ENCODE data around the gene STX10.

The STX10 gene

DNA sequence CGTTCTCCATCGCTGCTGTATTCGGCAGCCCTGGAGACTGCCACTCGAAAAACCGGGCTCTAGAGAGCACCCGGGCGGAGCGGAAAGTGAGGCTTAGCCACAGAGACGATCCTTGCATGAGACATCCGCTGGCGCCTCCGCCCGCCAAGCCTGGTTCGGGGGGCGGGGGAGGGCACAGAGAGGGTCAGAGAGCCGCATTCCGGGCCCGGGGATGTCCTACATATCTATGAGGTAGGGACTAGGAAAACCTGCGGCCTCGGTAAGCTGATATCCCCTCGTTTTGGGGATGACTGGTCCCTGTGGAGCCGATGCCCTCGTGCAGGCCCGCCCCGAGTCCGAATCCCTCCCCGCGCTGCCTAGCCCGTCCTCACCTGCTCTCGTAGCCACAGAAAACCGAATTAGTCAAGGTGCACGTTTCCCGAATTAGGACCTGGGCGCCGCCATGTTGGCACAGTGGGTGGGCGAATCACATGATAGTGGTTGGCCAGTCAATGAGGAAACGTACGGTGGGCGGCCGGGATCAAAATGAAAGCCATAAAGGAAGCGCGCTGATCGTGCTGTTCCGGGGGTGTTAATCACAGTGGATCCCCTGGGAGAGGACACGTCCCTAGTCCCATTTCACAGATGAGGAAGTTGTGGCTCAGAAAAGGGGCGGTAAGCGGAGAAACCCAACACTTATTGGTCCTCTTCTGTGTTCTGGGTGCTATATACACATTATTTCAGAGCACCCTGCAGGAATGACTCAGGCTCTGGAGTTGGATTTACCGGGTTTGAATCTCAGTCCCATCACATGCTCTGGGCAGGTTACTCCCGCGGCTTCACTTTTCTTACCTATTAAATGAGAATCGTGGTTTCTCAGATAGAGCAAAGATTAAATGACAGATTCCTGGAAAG lies 33.6 kb downstream of the STX10 start, which contains the start of gene TRMT1:
Gene TRMT1, minus strand, starts transcription at position 459 of the 894 bp plus-strand sequence. Its CDS starts 341 bp downstream, at position 118.
- H3K27me3 ChIP-seq (replicated peaks; ENCODE audit: control insufficient read depth, insufficient read depth, low read length): no peaks in the 10 kb centered on the region
- H3K9ac ChIP-seq (ENCODE audit: low read length): peak within 1 kb of the TSS; percentile 93
- H3K36me3 ChIP-seq (ENCODE audit: control insufficient read depth, insufficient read depth, low read length, severe bottlenecking): peaks cover 11% of the 10 kb centered on the region
- peak within 1 kb of the TSS; percentile 94 for H3K4me3 ChIP-seq (ENCODE audit: low read length)
- DNase-seq (ENCODE audit: low read depth): peak; percentile 95
- H3K4me1 ChIP-seq (ENCODE audit: control insufficient read depth, insufficient read depth, low read length): peaks cover 43% of the 10 kb centered on the region
- no peaks in the 10 kb centered on the region for H3K9me3 ChIP-seq (ENCODE audit: control insufficient read depth, low read length)

DNA sequence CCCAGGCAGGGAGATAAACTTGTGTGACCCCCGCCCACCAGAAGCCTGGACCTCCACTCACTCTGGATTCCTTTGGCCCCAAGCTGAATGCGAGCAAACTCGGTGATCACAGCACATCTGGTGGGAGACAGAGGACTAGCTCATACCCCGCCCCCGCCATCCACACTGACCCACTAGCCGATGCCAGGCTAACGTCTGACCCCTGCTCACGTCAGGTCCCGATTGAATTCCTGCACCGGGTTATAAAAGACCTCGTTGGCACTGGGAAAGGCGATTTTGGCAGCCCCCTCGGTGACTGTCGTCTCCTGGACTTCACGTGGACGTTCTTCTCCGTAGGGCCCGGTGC lies 34.3 kb downstream of the STX10 start:
- Histone ChIP-seq H3K4me1 (ENCODE audit: control insufficient read depth, insufficient read depth, low read length) (peaks cover 37% of the 10 kb centered on the region), H3K27me3 (replicated peaks; ENCODE audit: control insufficient read depth, insufficient read depth, low read length) (no peaks in the 10 kb centered on the region), H3K9ac (ENCODE audit: low read length) (peak overlapping the region; percentile 93), H3K36me3 (ENCODE audit: control insufficient read depth, insufficient read depth, low read length, severe bottlenecking) (peaks cover 11% of the 10 kb centered on the region), H3K9me3 (ENCODE audit: control insufficient read depth, low read length) (no peaks in the 10 kb centered on the region), H3K4me3 (ENCODE audit: low read length) (peak overlapping the region; percentile 94)
- no peak for DNase-seq (ENCODE audit: low read depth)

DNA sequence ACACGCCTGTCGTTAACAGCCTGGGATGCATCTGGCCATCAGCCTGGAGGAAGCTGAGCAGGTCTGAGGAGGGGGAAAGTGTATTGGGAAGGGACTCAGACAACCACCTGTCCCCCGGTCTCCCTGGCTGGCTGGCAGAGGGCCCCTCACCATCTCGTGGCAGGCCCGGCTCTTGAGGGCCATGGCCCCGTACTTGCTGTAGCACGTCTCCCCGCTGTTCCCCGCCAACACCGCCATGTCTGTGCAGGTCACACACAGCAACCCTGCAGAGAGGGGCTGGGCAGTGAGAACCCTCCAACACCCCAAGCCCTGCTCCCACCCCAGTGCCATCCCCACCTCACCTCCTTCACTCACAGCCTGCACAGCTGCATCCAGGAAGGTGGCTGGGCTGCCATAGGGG lies 37.6 kb downstream of the STX10 start:
- peaks cover 22% of the 10 kb centered on the region for H3K36me3 ChIP-seq (ENCODE audit: control insufficient read depth, insufficient read depth, low read length, severe bottlenecking)
- no peaks in the 10 kb centered on the region for H3K27me3 ChIP-seq (replicated peaks; ENCODE audit: control insufficient read depth, insufficient read depth, low read length)
- no peak overlapping the region for H3K9ac ChIP-seq (ENCODE audit: low read length)
- peaks cover 14% of the 10 kb centered on the region for H3K4me1 ChIP-seq (ENCODE audit: control insufficient read depth, insufficient read depth, low read length)
- DNase-seq (ENCODE audit: low read depth): no peak
- H3K9me3 ChIP-seq (ENCODE audit: control insufficient read depth, low read length): no peaks in the 10 kb centered on the region
- no peak overlapping the region for H3K4me3 ChIP-seq (ENCODE audit: low read length)

DNA sequence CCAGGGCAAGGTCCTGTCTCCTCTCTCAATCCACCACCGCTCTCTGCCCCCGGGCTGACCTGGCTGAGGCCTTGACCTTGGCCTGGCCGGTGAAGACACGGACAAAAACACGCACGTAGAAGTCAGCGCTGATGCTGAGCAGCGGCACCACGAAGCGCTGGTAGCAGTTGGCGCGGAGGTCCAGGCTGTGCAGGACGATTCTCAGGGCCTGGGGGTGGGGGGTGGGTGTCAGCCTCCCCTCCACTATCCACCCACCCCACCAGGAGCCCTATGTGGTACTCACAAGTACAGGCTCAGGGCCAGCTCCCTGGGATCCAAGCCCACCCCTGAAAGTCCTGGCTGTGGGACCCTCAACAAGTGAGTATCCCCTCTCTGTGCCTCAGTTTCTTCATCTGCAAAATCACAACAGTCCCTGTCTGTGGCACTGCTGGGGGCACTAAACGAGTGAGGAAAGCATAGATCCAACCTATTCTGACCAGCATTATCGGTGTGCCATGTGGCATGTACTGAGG lies 40.0 kb downstream of the STX10 start:
- Histone ChIP-seq H3K4me3 (ENCODE audit: low read length) (no peak overlapping the region), H3K27me3 (replicated peaks; ENCODE audit: control insufficient read depth, insufficient read depth, low read length) (no peaks in the 10 kb centered on the region), H3K36me3 (ENCODE audit: control insufficient read depth, insufficient read depth, low read length, severe bottlenecking) (peaks cover 26% of the 10 kb centered on the region), H3K9ac (ENCODE audit: low read length) (no peak overlapping the region), H3K9me3 (ENCODE audit: control insufficient read depth, low read length) (no peaks in the 10 kb centered on the region), H3K4me1 (ENCODE audit: control insufficient read depth, insufficient read depth, low read length) (no peaks in the 10 kb centered on the region)
- DNase-seq (ENCODE audit: low read depth): no peak

DNA sequence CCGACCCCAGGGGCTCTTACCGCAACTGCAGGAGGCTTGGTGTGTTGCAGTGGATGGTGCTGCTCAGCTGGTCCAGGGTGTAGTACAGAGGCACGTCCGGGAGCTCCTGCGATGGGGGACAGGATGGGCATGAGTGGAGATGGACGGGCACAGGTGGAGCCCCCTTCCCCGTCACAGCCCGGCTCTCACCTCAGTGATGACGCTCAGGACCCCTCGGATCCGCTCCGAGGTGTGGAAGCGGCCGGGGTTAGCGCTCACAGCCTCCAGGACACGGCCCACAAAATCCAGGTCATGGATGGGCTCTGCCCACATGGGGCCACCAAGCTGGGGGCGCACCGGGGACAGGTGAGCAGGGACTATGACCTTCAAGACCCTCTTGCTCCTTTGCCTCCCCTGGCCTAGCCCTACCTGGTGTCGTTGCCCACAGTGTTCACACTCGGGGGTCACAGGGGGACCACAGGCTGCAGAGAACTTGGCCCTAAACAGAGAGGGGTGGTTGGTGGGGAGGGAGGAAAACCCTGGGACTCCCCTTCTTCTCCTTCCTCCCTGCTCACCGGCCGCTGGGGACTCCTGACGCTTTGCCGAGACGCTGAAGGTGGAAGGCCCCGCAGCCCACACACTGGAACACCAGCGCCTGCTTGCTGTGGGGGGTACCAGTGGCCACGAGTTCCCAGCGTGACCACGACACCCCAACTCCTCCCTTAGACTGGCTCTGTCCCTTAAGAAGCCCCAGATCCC lies 40.6 kb downstream of the STX10 start:
- H3K9ac ChIP-seq (ENCODE audit: low read length): no peak overlapping the region
- DNase-seq (ENCODE audit: low read depth): no peak
- no peaks in the 10 kb centered on the region for H3K27me3 ChIP-seq (replicated peaks; ENCODE audit: control insufficient read depth, insufficient read depth, low read length)
- no peaks in the 10 kb centered on the region for H3K4me1 ChIP-seq (ENCODE audit: control insufficient read depth, insufficient read depth, low read length)
- H3K36me3 ChIP-seq (ENCODE audit: control insufficient read depth, insufficient read depth, low read length, severe bottlenecking): peaks cover 26% of the 10 kb centered on the region
- no peaks in the 10 kb centered on the region for H3K9me3 ChIP-seq (ENCODE audit: control insufficient read depth, low read length)
- H3K4me3 ChIP-seq (ENCODE audit: low read length): no peak overlapping the region

DNA sequence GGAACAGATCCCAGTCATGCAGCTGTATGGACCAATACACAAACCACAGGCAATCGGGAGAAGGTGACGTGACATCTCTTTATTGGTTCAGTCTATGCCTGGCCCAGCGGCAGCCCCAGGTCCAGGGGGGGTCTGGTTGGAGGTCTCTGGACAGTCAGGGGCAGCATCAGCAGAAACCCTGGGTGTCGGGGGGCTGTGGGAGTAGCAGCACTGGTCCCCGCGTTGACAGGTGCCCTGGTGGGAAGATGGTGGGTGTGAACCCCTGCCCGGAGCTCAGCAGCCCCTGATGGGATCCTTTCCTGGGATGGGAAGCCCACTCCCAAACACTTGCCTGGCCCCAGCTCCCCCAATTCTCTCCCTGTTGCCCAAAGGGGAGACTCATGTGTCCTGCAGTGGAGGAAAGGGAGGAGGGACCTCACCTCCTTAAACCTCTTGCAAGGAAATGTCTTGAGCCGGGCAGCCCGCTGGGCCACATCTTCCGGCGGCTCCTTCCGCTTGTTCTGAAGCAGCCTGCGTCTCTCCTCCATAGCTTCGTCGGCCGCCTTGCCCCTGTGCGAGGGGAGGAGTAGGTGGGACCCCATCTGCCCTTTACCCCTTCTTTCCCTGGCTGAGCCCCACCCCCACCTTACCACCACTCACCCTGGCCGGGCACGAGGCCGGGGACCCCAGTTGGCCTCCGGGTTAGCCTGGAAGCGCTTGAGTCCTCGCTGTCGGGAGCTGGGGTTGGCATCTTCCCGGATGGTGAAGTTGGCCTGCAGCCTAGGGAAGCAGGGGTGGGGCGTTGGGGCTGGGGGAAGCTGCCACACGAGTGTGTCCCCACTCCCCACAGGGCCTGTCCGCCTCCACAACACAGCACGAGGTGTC lies 45.1 kb downstream of the STX10 start:
- no peak for DNase-seq (ENCODE audit: low read depth)
- no peak overlapping the region for H3K4me3 ChIP-seq (ENCODE audit: low read length)

DNA sequence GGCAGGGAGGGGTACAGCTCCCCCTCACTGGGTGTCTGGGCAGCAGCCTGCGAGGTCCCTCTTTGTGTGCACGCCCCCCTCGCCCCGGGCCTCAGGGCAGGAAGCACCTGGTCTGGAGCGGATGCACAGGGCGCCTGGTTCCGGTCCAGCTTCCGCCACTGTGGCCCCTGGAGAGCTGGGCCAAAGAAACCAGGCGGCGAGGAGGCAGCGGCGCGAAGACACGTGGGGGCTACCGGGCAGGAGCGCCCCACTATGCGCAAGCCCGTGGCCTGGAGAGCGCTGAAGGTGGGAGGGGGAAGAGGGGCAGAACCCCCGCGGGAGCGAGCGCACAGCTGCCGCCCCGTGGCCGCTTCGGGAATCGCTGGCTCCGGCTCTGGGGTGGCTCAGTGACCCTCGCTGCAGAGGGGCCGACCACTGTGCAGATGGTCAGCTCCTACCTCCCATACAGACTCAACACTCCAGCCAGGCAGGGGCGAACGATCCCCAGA lies 45.8 kb downstream of the STX10 start:
- no peaks in the 10 kb centered on the region for H3K9me3 ChIP-seq (ENCODE audit: control insufficient read depth, low read length)
- no peaks in the 10 kb centered on the region for H3K27me3 ChIP-seq (replicated peaks; ENCODE audit: control insufficient read depth, insufficient read depth, low read length)
- DNase-seq (ENCODE audit: low read depth): peak; percentile 33
- H3K36me3 ChIP-seq (ENCODE audit: control insufficient read depth, insufficient read depth, low read length, severe bottlenecking): peaks cover 14% of the 10 kb centered on the region
- H3K9ac ChIP-seq (ENCODE audit: low read length): no peak overlapping the region
- no peak overlapping the region for H3K4me3 ChIP-seq (ENCODE audit: low read length)
- H3K4me1 ChIP-seq (ENCODE audit: control insufficient read depth, insufficient read depth, low read length): peaks cover 13% of the 10 kb centered on the region

More for the DNA sequence above, 45.1 kb downstream of the STX10 start:
- peaks cover 13% of the 10 kb centered on the region for H3K4me1 ChIP-seq (ENCODE audit: control insufficient read depth, insufficient read depth, low read length)
- no peak overlapping the region for H3K9ac ChIP-seq (ENCODE audit: low read length)
- no peaks in the 10 kb centered on the region for H3K9me3 ChIP-seq (ENCODE audit: control insufficient read depth, low read length)
- peaks cover 15% of the 10 kb centered on the region for H3K36me3 ChIP-seq (ENCODE audit: control insufficient read depth, insufficient read depth, low read length, severe bottlenecking)
- H3K27me3 ChIP-seq (replicated peaks; ENCODE audit: control insufficient read depth, insufficient read depth, low read length): no peaks in the 10 kb centered on the region

DNA sequence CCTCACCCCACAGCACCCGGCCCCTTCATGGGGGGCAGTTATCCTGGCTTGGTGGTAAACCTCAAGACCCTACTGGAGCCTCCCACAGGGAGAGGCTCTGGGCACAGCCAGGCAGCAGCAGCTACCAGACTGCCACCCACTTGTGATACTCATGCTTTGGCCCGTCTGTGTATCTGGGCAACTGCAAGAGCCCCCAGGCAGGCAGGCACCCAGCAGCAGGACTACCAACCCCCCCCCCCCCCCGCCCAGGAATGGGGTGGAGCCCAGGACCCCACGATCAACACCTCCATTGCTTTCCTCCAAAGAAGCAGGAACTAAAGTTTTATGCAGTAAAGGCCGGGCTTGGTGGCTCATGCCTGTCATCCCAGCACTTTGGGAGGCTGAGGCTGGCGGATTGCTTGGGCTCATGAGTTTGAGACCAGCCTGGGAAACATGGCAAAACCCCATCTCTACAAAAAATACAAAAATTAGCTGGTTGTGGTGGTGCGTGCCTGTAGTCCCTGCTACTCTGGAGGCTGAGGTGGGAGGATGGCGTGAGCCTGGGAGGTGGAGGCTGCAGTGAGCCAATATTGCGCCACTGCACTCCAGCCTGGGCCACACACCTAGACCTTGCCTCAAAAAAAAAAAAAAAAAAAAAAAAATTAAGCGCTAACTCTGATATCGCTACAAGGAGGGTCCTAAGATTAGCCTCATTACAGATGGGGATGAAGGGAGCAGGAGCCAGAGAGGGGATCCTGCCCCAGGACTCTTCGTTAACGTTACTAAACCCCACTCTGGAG lies 46.4 kb downstream of the STX10 start:
- H3K27me3 ChIP-seq (replicated peaks; ENCODE audit: control insufficient read depth, insufficient read depth, low read length): no peaks in the 10 kb centered on the region
- no peak overlapping the region for H3K9ac ChIP-seq (ENCODE audit: low read length)
- peaks cover 13% of the 10 kb centered on the region for H3K4me1 ChIP-seq (ENCODE audit: control insufficient read depth, insufficient read depth, low read length)
- no peak for DNase-seq (ENCODE audit: low read depth)
- H3K4me3 ChIP-seq (ENCODE audit: low read length): no peak overlapping the region
- H3K36me3 ChIP-seq (ENCODE audit: control insufficient read depth, insufficient read depth, low read length, severe bottlenecking): peaks cover 7% of the 10 kb centered on the region
- H3K9me3 ChIP-seq (ENCODE audit: control insufficient read depth, low read length): no peaks in the 10 kb centered on the region

DNA sequence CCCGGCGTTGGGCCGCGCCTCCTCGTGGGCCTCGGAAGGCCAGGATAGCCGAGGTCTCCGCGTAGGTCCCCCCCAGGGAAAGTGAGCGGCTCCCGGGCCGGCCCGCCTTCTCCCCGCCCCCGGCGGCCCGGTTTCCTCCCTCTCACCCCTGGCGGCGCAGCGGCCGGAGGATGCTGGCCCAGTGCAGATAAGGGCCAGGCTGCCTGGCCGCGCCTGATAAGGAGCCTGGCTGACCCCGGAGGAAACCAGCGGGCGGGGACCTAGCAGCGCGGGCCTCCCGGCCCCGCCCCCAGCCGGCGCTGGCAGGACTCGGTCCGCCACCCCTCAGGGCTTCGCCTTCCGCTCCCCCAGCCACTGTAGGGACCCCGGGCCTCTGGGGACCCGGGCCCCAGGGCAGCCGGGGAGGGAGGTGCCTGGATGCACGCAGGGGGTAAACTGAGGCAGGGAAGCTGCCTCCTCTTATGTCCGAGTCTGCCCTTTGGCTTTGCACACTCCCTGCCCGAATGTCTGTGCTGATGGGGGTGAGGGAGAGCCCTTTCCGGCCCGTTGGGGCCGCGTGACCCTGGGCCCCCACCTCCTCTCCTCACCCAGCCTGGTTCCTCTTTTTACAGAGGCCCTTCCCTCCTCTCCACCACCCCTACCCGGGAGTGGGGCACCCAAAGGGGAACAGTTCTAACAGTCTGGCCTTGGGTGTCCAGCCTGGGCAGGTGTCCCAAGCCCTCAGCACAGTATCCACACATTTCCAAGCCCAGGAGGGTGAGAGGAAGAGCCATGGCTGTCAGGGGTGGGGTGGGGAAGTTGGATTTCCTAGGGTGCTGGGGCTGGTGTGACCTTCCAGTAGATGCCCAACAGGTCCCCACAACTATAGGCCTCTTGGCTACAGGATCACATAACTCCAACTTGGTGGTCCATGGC lies 47.3 kb downstream of the STX10 start, which contains the start of gene LYL1:
Gene LYL1, minus strand, starts transcription at position 193 of the 915 bp plus-strand sequence. CDS start 1,687 bp downstream, outside the sequence.
- Histone ChIP-seq H3K27me3 (replicated peaks; ENCODE audit: control insufficient read depth, insufficient read depth, low read length) (no peaks in the 10 kb centered on the region), H3K9me3 (ENCODE audit: control insufficient read depth, low read length) (no peaks in the 10 kb centered on the region), H3K9ac (ENCODE audit: low read length) (peak within 1 kb of the TSS; percentile 82), H3K4me1 (ENCODE audit: control insufficient read depth, insufficient read depth, low read length) (peaks cover 13% of the 10 kb centered on the region), H3K4me3 (ENCODE audit: low read length) (peak within 1 kb of the TSS; percentile 58), H3K36me3 (ENCODE audit: control insufficient read depth, insufficient read depth, low read length, severe bottlenecking) (peaks cover 6% of the 10 kb centered on the region)
- DNase-seq (ENCODE audit: low read depth): no peak

Data from adipocyte (in vitro differentiated cells).